ENCODE measurements around the gene CFAP20.
"Not testable (repeated sequence)": the region's sequence is repeated elsewhere in the genome, so short reads cannot be mapped to it uniquely, and the experiment has no call there.

CFAP20 gene

DNA sequence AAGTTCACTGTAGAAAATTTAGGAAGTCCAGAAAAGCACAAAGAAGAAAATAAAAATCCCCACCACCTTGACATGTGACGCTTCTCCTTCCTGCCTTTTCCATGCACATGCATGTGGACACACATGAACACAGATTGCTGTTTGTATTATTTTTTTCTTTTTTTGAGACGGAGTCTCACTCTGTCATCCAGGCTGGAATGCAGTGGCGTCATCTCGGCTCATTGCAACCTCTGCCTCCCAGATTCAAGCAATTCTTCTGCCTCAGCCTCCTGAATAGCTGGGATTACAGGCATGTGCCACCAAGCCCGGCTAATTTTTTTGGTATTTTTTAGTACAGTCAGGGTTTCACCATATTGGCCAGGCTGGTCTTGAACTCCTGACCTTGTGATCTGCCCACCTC is 48.5 kb downstream of the CFAP20 start:
- DNase-seq; in situ Hi-C loops (cut with MboI; ENCODE audit: low pct_unique_long_range_greater_than_20kb, low sequenced_read_pairs): not testable (repeated sequence)

GRCh38 chr16:58077796-58078195 is 51.4 kb downstream of the CFAP20 start:
- in situ Hi-C loops (cut with MboI; ENCODE audit: low pct_unique_long_range_greater_than_20kb, low sequenced_read_pairs), result no loop called here
- no peak for DNase-seq

GRCh38 chr16:58076514-58076913 is 52.7 kb downstream of the CFAP20 start:
- no peak for DNase-seq
- in situ Hi-C loops (cut with MboI; ENCODE audit: low pct_unique_long_range_greater_than_20kb, low sequenced_read_pairs), result no loop called here

DNA sequence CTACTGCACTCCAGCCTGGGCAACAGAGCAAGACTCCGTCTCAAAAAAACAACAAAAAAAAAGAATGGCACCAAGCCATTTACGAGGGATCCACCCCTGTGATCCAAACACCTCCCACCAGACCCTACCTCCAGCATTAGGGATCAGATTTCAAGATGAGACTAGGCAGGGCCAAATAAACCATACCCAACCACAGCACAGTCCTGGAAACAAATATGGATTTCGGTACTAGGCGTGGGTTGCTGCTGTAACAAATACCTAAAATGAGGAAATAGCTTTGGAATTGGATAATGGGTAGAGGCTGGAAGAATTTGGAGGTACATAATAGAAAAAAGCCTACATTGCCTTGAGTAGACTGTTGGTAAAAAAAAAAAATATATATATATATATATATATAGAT is 54.5 kb downstream of the CFAP20 start:
- no peak for DNase-seq
- in situ Hi-C loops (cut with MboI; ENCODE audit: low pct_unique_long_range_greater_than_20kb, low sequenced_read_pairs), result no loop called here

- in situ Hi-C loops (cut with MboI; ENCODE audit: low pct_unique_long_range_greater_than_20kb, low sequenced_read_pairs); DNase-seq: not testable (repeated sequence)
Observed at GRCh38 chr16:58073086-58073485, 56.1 kb downstream of the CFAP20 start.

GRCh38 chr16:58072134-58072533 is 57.0 kb downstream of the CFAP20 start:
- in situ Hi-C loops (cut with MboI; ENCODE audit: low pct_unique_long_range_greater_than_20kb, low sequenced_read_pairs); DNase-seq: not testable (repeated sequence)

DNA sequence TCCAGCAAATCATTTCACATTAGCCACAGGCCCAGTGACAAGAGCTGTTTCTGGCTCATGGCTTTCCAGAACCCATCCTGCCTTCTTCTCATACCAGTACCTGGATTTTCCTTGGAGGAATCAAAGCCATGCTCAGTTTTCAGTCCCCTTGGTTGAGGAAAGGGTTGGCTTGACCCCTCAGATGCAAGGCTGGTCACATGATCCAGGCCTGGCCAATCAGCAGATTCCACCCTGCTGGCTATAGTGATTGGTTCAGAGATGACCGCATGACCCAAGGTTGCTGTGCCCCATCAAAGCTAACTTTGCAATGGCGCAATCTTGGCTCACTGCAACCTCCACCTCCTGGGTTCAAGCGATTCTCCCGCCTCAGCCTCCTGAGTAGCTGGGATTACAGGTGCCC is 58.6 kb downstream of the CFAP20 start:
- in situ Hi-C loops (cut with MboI; ENCODE audit: low pct_unique_long_range_greater_than_20kb, low sequenced_read_pairs), result no loop called here
- no peak for DNase-seq
